NCI-H2029 (cell line): ENCODE results near the gene SKP1.
"Not testable (repeated sequence)": the region's sequence is repeated elsewhere in the genome, so short reads cannot be mapped to it uniquely, and the experiment has no call there.

Experiments used
- DNase-seq: peaks from one replicate; lab custom pipeline; 2025; lab: John Stamatoyannopoulos, UW

The SKP1 gene

GRCh38 chr5:134177369-134178095 lies 782 bp upstream of the SKP1 start:
- peak; percentile 61 for DNase-seq

- DNase-seq: peak; percentile 12
Observed at GRCh38 chr5:134175921-134176510, 734 bp downstream of the SKP1 start.

GRCh38 chr5:134174841-134175839 lies 1.6 kb downstream of the SKP1 start:
- peak; percentile 12 for DNase-seq

GRCh38 chr5:134171972-134172371 lies 4.8 kb downstream of the SKP1 start:
- no peak for DNase-seq

- DNase-seq: no peak
Observed at GRCh38 chr5:134162592-134162991, 14.2 kb downstream of the SKP1 start.

- DNase-seq: no peak
Observed at GRCh38 chr5:134161513-134162395, 15.0 kb downstream of the SKP1 start.

GRCh38 chr5:134153657-134154056 lies 23.1 kb downstream of the SKP1 start:
- no peak for DNase-seq

- DNase-seq: no peak
Observed at GRCh38 chr5:134153241-134153640, 23.5 kb downstream of the SKP1 start.

GRCh38 chr5:134152173-134152832 lies 24.4 kb downstream of the SKP1 start:
- DNase-seq: not testable (repeated sequence)

GRCh38 chr5:134151723-134152122 lies 25.0 kb downstream of the SKP1 start:
- no peak for DNase-seq

- DNase-seq: no peak
Observed at GRCh38 chr5:134149571-134150303, 27.0 kb downstream of the SKP1 start.

- DNase-seq: no peak
Observed at GRCh38 chr5:134148986-134149539, 27.7 kb downstream of the SKP1 start.

- DNase-seq: peak; percentile 59
Observed at GRCh38 chr5:134148316-134148715, 28.4 kb downstream of the SKP1 start.

GRCh38 chr5:134146651-134147518 lies 29.9 kb downstream of the SKP1 start:
- DNase-seq: no peak

GRCh38 chr5:134145779-134146581 lies 30.8 kb downstream of the SKP1 start:
- peak; percentile 54 for DNase-seq

GRCh38 chr5:134145041-134145757 lies 31.6 kb downstream of the SKP1 start:
- no peak for DNase-seq
